Hindlimb muscle (tissue), 1 donor: ENCODE measurements around the gene ROBO2. TPM values are rescaled to one million over a fixed set of nuclear protein-coding genes. Genes with fewer than 3 reads are reported as not detected.

Experiments
- DNase-seq: peaks from one replicate; pipeline ENCODE4 v3.0.0-alpha.2; 2013
- polyA plus RNA-seq: library from polyadenylated mRNA; unstranded; fragments of 120-200 nt; gene quantifications from one replicate; pipeline ENCODE4 v1.2.1, GENCODE V29; 2013; ENCODE audit not compliant: insufficient read length

Gene ROBO2
- polyA plus RNA-seq, 1 donor: 2.9 TPM

GRCh38 chr3:77599948-77600347 lies 560.0 kb downstream of the ROBO2 start:
- DNase-seq: no peak

DNA sequence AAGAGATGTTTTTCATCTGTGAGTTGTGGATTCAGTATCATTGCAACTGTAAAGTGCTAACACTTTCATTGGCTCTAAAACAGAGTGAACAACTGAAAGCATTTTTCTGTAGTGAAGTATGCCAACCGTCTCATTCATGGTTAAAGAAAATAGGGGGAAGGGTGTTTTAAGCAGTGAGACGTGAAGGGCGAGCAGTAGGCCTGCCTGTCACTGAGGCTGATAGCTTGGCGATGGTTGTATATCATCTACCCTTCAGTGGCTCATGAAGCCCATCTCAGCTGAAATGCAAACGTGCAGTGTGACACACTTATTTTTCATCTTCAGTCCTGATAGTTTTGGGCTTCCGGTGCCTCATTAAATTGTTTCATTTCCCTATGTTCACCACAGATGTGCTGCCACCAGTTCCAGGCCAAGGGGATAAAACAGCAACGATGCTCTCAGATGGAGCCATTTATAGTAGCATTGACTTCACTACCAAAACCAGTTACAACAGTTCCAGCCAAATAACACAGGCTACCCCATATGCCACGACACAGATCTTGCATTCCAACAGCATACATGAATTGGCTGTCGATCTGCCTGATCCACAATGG lies 562.0 kb downstream of the ROBO2 start:
- no peak for DNase-seq

GRCh38 chr3:77602722-77603121 lies 562.8 kb downstream of the ROBO2 start:
- DNase-seq: no peak

DNA sequence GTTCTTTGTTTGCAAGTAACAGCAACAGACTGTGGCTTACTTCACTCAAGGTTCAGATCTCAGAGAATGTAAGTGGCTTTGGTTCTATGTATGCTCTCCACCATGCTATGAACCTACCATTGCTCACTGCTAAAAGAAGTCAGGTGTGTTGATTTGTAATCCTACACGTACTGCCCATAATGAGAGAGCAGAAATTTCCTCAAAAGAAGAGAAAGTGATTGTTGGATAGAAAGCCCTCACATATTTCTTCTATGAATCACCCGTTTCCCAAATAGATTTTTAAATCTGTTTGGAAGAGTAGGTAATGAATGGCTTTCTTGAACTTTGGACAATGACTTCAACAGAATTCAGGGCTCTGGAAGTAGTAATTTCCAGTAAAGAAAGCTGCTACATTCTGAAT lies 565.4 kb downstream of the ROBO2 start:
- DNase-seq: no peak

DNA sequence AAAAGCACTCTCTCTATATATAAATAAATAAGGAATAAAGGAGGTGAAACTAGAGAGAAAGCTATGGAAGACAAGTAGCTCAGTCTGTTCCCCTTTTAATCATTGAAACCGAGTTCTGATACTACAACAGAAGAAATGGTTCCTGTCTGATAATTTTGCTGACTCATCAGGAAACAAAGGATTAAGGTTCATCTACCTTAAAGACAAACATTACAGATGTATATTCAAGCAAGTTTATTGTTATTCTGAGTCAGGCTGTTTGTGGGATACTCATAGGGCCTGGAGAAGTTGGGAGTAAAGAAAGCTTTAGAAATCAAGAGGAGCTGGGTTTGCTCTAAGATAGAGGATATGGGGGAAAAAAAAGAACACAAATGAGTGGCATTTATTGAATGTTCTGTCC lies 566.0 kb downstream of the ROBO2 start:
- DNase-seq: no peak

GRCh38 chr3:77606372-77606771 lies 566.5 kb downstream of the ROBO2 start:
- DNase-seq: no peak

GRCh38 chr3:77618686-77619085 lies 578.8 kb downstream of the ROBO2 start:
- DNase-seq: no peak

GRCh38 chr3:77620009-77620408 lies 580.1 kb downstream of the ROBO2 start:
- DNase-seq: no peak

DNA sequence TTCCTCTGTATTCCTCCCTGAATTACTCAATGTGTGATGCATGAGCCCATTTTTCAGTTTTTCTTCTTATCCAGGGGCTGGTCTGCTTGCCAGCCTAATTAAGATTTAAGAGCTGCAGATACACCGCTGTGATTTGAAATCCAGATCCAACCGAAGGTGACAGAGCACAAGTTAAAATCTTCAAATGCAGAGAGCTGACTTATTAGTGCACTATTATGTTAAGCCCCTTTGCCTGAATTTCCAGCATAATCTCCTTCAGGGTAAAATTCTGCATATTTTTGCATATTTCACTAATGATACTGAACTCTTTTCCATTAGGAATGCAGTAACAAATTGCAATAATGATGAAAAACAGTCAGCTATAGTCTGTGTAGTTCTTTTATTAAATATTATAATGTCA lies 583.6 kb downstream of the ROBO2 start:
- no peak for DNase-seq

GRCh38 chr3:77626157-77626556 lies 586.3 kb downstream of the ROBO2 start:
- no peak for DNase-seq

DNA sequence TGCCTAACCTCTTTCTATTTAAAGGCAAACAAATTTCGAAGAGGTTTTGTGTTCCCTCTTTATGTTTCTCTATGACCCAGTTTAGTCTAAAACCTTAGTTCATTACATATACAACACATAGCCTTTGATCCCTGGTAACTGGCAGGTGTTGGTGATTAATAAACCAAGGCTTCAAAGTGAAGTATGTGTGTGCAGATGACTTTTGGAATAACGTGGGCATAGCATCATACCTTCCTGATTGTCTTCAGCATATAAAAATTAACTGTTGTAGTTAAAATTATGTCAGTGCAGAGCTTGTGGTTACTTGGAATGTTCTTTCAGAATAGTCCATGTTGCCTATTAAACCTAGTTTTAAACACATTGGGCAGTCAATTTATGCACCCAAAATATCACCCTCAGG lies 608.3 kb downstream of the ROBO2 start:
- DNase-seq: no peak

DNA sequence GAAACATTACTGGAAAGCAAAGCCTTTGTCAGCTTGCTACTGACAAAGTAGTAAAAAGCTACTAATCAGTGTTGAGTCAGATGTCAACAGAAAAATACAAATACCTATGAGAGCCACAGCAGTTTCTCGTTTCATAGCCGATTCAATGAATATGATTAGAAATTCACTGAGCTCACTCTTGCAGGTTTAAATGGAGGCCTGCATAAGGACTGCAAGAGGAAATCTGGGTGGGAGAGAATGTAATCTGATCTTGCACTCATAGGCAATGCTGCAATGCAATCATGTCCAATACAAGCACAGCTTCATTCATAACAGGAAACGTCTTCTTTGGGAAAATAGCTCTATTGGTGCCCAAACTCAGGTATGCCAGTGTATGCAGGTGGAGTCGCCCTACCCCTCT lies 608.8 kb downstream of the ROBO2 start:
- DNase-seq: no peak

GRCh38 chr3:77652624-77653023 lies 612.7 kb downstream of the ROBO2 start:
- no peak for DNase-seq

DNA sequence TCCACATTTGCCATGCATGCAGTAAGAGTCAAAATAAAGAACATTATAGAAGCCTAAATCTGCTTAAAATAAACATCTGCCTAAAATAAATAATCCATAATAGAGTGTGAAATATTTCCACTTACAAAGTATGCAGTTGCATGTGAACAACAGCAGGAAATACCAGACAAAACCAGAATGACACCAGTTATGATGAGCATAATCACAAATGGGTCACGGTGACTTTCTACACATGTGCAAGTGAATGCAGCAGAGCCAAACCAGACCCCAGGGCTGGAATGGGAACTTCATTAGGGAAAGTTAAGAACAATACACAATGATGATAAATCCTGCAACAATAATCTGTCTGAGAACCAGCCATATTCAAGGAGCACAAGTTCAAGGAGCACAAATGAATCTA lies 615.5 kb downstream of the ROBO2 start:
- no peak for DNase-seq

GRCh38 chr3:77660718-77661117 lies 620.8 kb downstream of the ROBO2 start:
- no peak for DNase-seq

DNA sequence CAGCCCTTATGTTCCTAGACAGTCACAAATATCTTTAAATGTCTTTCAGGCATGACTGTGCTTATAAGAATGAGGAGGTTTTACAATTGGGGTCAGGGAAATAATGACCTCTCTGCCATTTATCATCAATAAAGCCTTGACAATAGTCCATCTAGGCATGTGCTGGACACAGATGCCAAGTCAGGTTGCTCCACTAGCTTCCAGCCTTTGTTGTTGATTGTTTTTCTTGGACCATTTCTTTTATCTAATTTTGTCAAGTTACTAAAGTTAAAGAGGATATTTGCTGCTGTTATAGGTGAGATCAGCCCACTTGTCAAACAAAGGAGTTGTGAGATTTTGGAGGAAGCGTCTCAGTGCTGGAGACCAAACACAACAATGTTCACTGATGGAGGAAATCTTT lies 628.0 kb downstream of the ROBO2 start:
- no peak for DNase-seq

DNA sequence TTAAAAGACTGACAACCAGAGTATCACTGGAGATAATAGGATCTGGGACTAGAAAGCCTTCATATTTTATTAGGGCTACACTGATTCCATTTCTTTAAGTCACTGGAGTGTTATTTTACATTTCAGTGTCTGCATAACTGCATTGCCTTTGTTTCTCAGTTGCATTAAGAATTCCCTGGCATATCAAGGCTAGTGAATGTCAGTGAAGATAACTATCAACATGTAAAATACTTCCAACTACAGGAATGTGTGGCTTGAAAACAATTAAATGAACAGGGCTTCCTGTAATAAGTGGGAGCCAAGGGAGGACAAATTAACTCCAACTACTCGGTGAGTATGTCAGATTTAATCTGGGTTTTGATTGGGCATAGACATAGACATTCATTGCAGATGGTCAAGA lies 628.5 kb downstream of the ROBO2 start:
- no peak for DNase-seq

DNA sequence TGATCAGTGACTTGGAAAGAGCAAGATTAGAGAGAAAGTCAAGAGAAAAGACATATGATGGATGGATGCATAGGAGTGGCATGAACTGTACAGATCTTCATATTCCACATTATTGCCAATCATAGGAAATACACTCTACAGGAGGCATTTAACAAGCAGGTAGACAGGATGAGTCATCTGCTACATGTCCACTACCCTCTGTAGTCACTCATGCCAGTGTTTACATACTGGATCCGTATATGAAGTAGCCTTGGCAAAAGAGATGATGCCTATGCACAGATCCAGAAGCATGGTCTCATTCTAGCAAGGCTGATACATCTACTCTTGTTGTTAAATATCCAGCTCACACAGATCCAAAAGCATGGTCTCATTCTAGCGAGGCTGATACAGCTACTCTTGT lies 632.1 kb downstream of the ROBO2 start:
- DNase-seq: no peak

GRCh38 chr3:77682162-77682561 lies 642.3 kb downstream of the ROBO2 start:
- DNase-seq: no peak

GRCh38 chr3:77684115-77684514 lies 644.2 kb downstream of the ROBO2 start:
- no peak for DNase-seq

GRCh38 chr3:77685713-77686112 lies 645.8 kb downstream of the ROBO2 start:
- DNase-seq: no peak

DNA sequence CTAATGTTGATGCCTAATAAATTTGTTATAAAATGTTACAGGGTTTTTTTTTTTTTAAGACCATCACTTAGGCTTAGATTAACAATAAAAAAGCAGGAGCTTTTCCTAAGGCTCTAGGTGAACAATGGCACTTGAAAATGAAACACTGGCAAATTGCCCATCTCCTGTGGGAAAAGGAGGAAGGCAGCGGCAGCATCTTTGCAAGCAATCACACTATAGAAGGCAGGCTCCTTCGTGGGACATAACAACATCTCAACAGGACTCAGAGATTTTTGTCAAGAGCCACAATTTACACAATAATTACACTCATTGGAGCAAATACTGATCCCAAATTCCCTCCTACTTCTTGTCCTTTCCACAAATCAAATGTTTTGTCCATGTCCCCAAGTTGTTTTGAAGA lies 646.7 kb downstream of the ROBO2 start:
- no peak for DNase-seq

DNA sequence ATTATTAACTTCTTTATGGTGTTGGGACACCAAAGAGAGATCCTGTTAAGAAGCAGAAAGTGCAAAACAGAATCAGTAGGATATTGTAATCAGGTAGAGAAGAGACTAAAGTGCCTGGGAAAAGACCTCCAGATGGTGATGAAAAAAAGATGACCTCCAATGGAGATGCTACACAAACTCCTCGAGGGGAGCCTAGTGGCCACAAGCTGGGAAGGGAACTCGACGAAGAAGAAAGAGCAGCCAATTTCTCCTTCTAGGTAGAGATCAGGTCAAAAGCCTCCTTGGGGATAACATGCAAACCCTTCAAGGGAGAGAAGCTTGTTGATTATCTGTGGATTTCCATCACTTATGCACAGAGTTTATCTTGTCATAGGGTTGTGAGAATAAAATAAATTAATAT lies 647.6 kb downstream of the ROBO2 start:
- DNase-seq: no peak

DNA sequence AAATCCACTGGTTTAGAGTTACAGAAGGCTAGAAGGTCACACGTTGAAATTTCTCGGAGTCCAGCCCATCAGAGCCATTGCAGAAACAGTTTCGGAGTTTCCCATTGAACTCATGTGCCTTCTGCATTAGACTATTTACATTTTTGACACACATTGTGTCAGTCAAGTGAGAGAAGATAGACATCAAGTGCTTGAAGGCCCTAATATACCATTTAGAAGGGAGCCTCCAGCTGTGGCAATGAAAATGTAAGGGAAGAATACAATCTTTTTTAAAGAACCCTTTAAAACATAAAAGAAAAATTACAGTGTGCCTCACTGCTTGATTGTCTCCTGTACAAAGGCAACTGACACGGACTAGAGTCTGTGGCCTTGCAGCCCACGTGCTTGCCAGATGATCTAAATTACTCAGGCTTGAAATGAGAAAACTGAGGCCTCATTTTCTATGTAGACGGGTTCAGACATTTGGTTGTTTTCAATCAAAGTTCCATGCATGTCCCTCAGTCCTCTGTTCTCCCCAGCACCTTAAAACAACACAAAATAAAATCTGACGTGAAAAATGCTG lies 650.5 kb downstream of the ROBO2 start:
- no peak for DNase-seq

GRCh38 chr3:77693147-77693546 lies 653.2 kb downstream of the ROBO2 start:
- DNase-seq: no peak
